Panc1 (cell line): ENCODE data around the gene TMEM182. TPM values are rescaled to one million over a fixed set of nuclear protein-coding genes. Genes with fewer than 3 reads are reported as not detected.

Experiments used
- ATAC-seq: fragments of 200-7000 bp; cut with Tn5 transposase; 2 replicates; pipeline ENCODE4 v1.9.1; 2020; ENCODE audit warnings: mild to moderate bottlenecking, moderate library complexity
- BruUV-seq: library from RNA; stranded (reverse); fragments of 400-500 nt; replicated peaks from 2 replicates; lab custom pipeline; 2021; lab: Mats Ljungman, UMichigan
- CTCF ChIA-PET: fragments of 300-600 bp; sonication (Branson Sonifier 250); formaldehyde crosslinking; loops from one replicate; lab custom pipeline; 2022; ENCODE audit warnings: antibody characterized with exemption; lab: Charles Lee
- POLR2A ChIA-PET: fragments of 300-600 bp; sonication (Branson Sonifier 250); formaldehyde crosslinking; loops from one replicate; lab custom pipeline; 2022; ENCODE audit warnings: antibody characterized with exemption; lab: Charles Lee
- DNase-seq: peaks from one replicate; pipeline ENCODE4 v3.0.0-alpha.2; 2010; ENCODE audit warnings: low read depth, low spot score
- H3K27ac ChIP-seq: 2 replicates; pipeline ENCODE4 v1.5.1; 2011; ENCODE audit warnings: mild to moderate bottlenecking, low read length, inconsistent platforms
- H3K27me3 ChIP-seq: fragments of 200-500 bp; sonication (Bioruptor generic); 2 replicates; pipeline ENCODE4 v1.6.0; 2014; ENCODE audit warnings: low read length, inconsistent platforms; ENCODE audit not compliant: control insufficient read depth, insufficient read depth
- H3K36me3 ChIP-seq: fragments of 200-500 bp; sonication (Bioruptor generic); 2 replicates; pipeline ENCODE4 v1.5.1; 2014; ENCODE audit warnings: inconsistent platforms, mild to moderate bottlenecking, low read length, moderate library complexity; ENCODE audit not compliant: control insufficient read depth, insufficient read depth
- H3K4me1 ChIP-seq: 2 replicates; pipeline ENCODE4 v1.5.1; 2011; ENCODE audit warnings: inconsistent platforms, mild to moderate bottlenecking, low read length, moderate library complexity; ENCODE audit not compliant: control insufficient read depth, insufficient read depth
- H3K4me3 ChIP-seq, 2 experiments: 2 replicates each; pipeline ENCODE4 v1.5.1; 2011 to 2012; ENCODE audit warnings: low read depth in 2 of 2, low read length in 2 of 2, mild to moderate bottlenecking in 2 of 2, inconsistent platforms in 1 of 2, moderate library complexity in 1 of 2
- H3K9me3 ChIP-seq: fragments of 200-500 bp; sonication (Bioruptor generic); 2 replicates; pipeline ENCODE4 v1.5.1; 2014; ENCODE audit warnings: low read depth, mild to moderate bottlenecking, inconsistent platforms, low read length, moderate library complexity; ENCODE audit not compliant: control insufficient read depth, insufficient read depth
- POLR2AphosphoS5 ChIP-seq: IDR thresholded peaks from 2 replicates; pipeline ENCODE4 v1.6.1; 2012; ENCODE audit warnings: mild to moderate bottlenecking, low read depth, low read length, moderate library complexity
- REST ChIP-seq, 2 experiments: IDR thresholded peaks; 2 replicates each; pipeline ENCODE4 v1.6.1; 2011 to 2012; ENCODE audit warnings: low read depth in 2 of 2, control low read depth in 1 of 2, low read length in 1 of 2, mild to moderate bottlenecking in 1 of 2, moderate library complexity in 1 of 2; ENCODE audit not compliant: insufficient read depth in 1 of 2
- SIN3A ChIP-seq: IDR thresholded peaks from 2 replicates; pipeline ENCODE4 v1.6.1; 2012; ENCODE audit warnings: low read depth, mild to moderate bottlenecking, low read length, moderate library complexity, borderline replicate concordance; ENCODE audit not compliant: insufficient read depth
- TCF7L2 ChIP-seq: IDR thresholded peaks from 2 replicates; pipeline ENCODE4 v1.6.1; 2011; ENCODE audit warnings: mild to moderate bottlenecking, low read depth, low read length, inconsistent platforms
- in situ Hi-C: cut with HindIII; loops from 2 replicates; pipeline ENCODE4 v1.10.0; 2016; ENCODE audit warnings: low sequenced_read_pairs, low pct_unique_long_range_greater_than_20kb
- intact Hi-C: fragments of 100-400 bp; cut with micrococcal nuclease; formaldehyde crosslinking; loops from one replicate; pipeline ENCODE4 v1.10.0; 2022; ENCODE audit not compliant: unreplicated experiment
- total RNA-seq: library from RNA; stranded (reverse); gene quantifications from one replicate; pipeline ENCODE4 v1.2.1, GENCODE V29; 2021; ENCODE audit not compliant: unreplicated experiment
- TF ChIP-seq, protein P1 (sequence below): fragments of 450-650 bp; IDR thresholded peaks from 2 replicates; pipeline ENCODE4 v1.5.1; 2017; ENCODE audit warnings: mild to moderate bottlenecking

The TMEM182 gene
- total RNA-seq, 1 experiment from 2014 or later: 6.2 TPM

DNA sequence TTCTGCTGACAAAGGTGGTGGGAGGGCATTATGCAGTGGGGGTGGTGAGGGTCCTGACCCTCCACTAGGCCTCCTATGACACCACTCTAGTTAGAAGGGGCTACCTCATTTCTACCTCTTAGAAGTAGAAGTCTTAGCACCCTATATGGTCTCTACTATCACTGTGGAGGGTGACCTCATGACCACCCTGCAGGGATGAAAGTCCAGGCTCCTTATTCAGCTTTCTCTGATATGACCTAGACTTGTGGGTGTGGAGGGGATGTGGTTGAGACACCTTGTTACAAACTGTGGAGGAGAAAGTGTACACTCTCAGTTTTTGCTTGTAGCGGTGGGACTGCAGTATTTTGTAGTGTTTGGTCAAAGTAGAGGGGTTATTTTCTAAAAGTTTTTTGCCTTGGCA is 18.6 kb downstream of the TMEM182 start:
- H3K4me1 ChIP-seq: no peaks in the 10 kb centered on the region
- no peak for TF ChIP-seq SIN3A
- TF ChIP-seq TCF7L2: no peak
- TF ChIP-seq POLR2AphosphoS5: no peak
- no peak for TF ChIP-seq REST (IDR thresholded peaks at IDR 0.05; ENCODE audit: insufficient read depth in 1 of 2, low read depth in 2 of 2, low read length in 1 of 2)
- TF ChIP-seq, protein P1, sequence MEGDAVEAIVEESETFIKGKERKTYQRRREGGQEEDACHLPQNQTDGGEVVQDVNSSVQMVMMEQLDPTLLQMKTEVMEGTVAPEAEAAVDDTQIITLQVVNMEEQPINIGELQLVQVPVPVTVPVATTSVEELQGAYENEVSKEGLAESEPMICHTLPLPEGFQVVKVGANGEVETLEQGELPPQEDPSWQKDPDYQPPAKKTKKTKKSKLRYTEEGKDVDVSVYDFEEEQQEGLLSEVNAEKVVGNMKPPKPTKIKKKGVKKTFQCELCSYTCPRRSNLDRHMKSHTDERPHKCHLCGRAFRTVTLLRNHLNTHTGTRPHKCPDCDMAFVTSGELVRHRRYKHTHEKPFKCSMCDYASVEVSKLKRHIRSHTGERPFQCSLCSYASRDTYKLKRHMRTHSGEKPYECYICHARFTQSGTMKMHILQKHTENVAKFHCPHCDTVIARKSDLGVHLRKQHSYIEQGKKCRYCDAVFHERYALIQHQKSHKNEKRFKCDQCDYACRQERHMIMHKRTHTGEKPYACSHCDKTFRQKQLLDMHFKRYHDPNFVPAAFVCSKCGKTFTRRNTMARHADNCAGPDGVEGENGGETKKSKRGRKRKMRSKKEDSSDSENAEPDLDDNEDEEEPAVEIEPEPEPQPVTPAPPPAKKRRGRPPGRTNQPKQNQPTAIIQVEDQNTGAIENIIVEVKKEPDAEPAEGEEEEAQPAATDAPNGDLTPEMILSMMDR: no peak
- intact Hi-C loops: no loop called here
- H3K27ac ChIP-seq: no peak overlapping the region
- no TSS peak for BruUV-seq
- no peaks in the 10 kb centered on the region for H3K27me3 ChIP-seq
- in situ Hi-C loops: no loop called here
- ATAC-seq (no peak), DNase-seq (no peak)
- ChIA-PET POLR2A (no interaction called here), CTCF (no interaction called here)
- H3K4me3 ChIP-seq: no peak overlapping the region
- no peaks in the 10 kb centered on the region for H3K36me3 ChIP-seq
- H3K9me3 ChIP-seq: no peaks in the 10 kb centered on the region

DNA sequence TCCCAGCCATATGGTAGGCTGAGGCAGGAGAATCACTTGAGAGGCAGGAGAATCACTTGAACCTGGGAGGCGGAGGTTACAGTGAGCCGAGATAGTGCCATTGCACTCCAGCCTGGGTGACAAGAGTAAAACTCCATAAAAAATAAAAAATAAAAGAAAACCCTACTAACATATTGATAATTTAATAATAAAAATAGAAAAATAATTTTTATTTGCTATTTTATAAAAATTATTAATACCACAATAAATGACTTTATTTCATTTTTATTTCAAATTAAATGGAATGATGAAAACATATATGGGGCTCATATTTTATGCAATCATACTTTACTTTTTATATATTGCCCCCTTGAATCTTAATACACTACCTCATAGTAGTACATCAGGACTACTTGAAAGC is 20.4 kb downstream of the TMEM182 start:
- H3K4me3 ChIP-seq: no peak overlapping the region
- no peaks in the 10 kb centered on the region for H3K4me1 ChIP-seq
- no peak overlapping the region for H3K27ac ChIP-seq
- CTCF ChIA-PET: no interaction called here
- in situ Hi-C loops: no loop called here
- TF ChIP-seq TCF7L2 (no peak), POLR2AphosphoS5 (no peak), REST (IDR thresholded peaks at IDR 0.05; ENCODE audit: insufficient read depth in 1 of 2, low read depth in 2 of 2, low read length in 1 of 2) (no peak), SIN3A (no peak)
- TF ChIP-seq, protein P1: no peak
- no peaks in the 10 kb centered on the region for H3K9me3 ChIP-seq
- no peaks in the 10 kb centered on the region for H3K36me3 ChIP-seq
- intact Hi-C loops: no loop called here
- DNase-seq: no peak
- no peak for ATAC-seq
- BruUV-seq: no TSS peak
- no peaks in the 10 kb centered on the region for H3K27me3 ChIP-seq
- POLR2A ChIA-PET: interaction anchor here (0.6 kb wide), 1 partner anchor 29 kb away, joined by 3 read pairs; no protein-coding TSS in a partner anchor
